Mammary epithelial cell (primary cell): ENCODE measurements around the gene PLD1.

Experiments used
- CTCF ChIP-seq, 2 donors: IDR thresholded peaks in 1 of 2; conservative IDR thresholded peaks in 1 of 2; 2 replicates each; pipeline ENCODE4 v1.5.1; 2011 to 2012; ENCODE audit warnings: inconsistent platforms in 2 of 2, low read length in 2 of 2, mild to moderate bottlenecking in 2 of 2, control low read depth in 1 of 2, low read depth in 1 of 2; ENCODE audit not compliant: insufficient read depth in 1 of 2; ENCODE audit errors: extremely low read depth in 1 of 2
- EZH2 ChIP-seq: IDR thresholded peaks from 2 replicates; pipeline ENCODE4 v1.6.1; 2012; ENCODE audit warnings: low read length, inconsistent platforms, borderline replicate concordance

DNA sequence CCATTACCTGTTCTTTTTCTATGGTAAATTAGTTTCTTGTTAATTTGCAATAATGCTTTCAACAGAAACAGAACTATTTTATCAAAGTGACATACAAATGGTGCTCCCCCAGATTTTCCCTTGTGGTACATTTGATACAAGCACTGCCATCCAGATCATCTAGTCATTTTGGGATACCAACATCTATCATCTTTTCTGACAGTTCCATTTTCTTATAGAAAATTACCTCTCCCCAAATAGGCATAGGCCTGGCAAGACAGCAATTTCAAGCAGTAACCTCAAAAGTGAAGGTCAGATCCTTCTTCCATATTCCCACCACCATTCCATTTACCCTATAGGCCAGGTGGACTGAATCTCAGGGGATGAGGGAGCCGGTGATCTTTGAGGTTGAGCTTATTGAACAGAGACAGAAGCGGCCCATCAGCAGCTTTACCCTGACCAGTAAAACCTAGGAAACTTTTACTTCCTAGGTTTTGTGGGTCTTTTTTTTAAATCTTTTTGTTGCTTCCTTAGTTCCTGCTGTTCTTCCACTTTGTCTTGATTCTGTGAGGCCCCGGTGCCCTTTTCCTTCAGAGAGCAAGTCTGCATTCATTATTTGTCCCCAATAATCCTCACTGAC, 3.1 kb upstream of the PLD1 start:
- no peak for TF ChIP-seq CTCF (conservative IDR thresholded peaks at IDR 0.05 in 1 of 2, IDR thresholded peaks at IDR 0.05 in 1 of 2; ENCODE audit: extremely low read depth in 1 of 2, insufficient read depth in 1 of 2, low read depth in 1 of 2, low read length in 2 of 2)
- no peak for TF ChIP-seq EZH2
